Body of pancreas (tissue), 4 donors: Measurements from ENCODE around the gene KLHL6.

Source experiments
- POLR2A ChIP-seq, 3 donors: fragments of 450-650 bp; IDR thresholded peaks; one replicate each; pipeline ENCODE4 v1.6.1; 2016; ENCODE audit warnings: antibody characterized with exemption in 3 of 3, mild to moderate bottlenecking in 2 of 3
- TF ChIP-seq, protein P1 (sequence below), 7 experiments: fragments of 450-650 bp in 4 of 7; fragments of 200-600 bp in 3 of 7; sonication (generic) in 3 of 7; IDR thresholded peaks; one replicate each; pipeline ENCODE4 v1.5.1; 2016 to 2019; ENCODE audit warnings: antibody characterized with exemption in 7 of 7

- TF ChIP-seq, protein P1, sequence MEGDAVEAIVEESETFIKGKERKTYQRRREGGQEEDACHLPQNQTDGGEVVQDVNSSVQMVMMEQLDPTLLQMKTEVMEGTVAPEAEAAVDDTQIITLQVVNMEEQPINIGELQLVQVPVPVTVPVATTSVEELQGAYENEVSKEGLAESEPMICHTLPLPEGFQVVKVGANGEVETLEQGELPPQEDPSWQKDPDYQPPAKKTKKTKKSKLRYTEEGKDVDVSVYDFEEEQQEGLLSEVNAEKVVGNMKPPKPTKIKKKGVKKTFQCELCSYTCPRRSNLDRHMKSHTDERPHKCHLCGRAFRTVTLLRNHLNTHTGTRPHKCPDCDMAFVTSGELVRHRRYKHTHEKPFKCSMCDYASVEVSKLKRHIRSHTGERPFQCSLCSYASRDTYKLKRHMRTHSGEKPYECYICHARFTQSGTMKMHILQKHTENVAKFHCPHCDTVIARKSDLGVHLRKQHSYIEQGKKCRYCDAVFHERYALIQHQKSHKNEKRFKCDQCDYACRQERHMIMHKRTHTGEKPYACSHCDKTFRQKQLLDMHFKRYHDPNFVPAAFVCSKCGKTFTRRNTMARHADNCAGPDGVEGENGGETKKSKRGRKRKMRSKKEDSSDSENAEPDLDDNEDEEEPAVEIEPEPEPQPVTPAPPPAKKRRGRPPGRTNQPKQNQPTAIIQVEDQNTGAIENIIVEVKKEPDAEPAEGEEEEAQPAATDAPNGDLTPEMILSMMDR (IDR thresholded peaks at IDR 0.05) = no peak
- no peak for TF ChIP-seq POLR2A (IDR thresholded peaks at IDR 0.05)
Measured at GRCh38 chr3:183538486-183538885, 17.0 kb downstream of the KLHL6 start.
